ENCODE results near the gene GLI2.

DNA sequence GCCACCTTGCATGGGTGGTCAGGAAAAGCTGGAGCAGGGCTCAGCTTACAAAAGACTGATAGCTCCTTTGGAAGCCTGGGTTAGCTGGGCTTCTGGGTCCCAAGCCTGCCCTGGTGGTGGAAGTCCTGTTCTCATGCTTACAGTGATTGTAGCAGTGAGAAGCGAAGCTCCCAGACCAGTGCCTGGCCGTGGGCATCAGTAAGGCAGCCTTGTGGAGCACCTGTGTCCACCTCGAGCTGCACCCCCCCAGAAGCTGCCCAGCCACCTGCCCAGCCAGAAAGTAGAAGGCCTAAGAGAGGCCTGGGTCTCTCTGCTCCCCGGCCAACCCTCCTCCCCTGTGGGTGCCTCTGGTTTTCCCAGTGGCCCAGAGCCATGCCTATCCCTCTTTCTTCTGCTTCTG lies 10.5 kb downstream of the GLI2 start:
- TF ChIP-seq, protein P1, sequence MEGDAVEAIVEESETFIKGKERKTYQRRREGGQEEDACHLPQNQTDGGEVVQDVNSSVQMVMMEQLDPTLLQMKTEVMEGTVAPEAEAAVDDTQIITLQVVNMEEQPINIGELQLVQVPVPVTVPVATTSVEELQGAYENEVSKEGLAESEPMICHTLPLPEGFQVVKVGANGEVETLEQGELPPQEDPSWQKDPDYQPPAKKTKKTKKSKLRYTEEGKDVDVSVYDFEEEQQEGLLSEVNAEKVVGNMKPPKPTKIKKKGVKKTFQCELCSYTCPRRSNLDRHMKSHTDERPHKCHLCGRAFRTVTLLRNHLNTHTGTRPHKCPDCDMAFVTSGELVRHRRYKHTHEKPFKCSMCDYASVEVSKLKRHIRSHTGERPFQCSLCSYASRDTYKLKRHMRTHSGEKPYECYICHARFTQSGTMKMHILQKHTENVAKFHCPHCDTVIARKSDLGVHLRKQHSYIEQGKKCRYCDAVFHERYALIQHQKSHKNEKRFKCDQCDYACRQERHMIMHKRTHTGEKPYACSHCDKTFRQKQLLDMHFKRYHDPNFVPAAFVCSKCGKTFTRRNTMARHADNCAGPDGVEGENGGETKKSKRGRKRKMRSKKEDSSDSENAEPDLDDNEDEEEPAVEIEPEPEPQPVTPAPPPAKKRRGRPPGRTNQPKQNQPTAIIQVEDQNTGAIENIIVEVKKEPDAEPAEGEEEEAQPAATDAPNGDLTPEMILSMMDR (conservative IDR thresholded peaks at IDR 0.05; ENCODE audit: low read depth, low read length) = no peak
- TF ChIP-seq POLR2A (IDR thresholded peaks at IDR 0.05; ENCODE audit: low read depth, low read length) (no peak), MXI1 (IDR thresholded peaks at IDR 0.05; ENCODE audit: borderline replicate concordance, low read depth, low read length) (no peak), RAD21 (IDR thresholded peaks at IDR 0.05; ENCODE audit: low read length) (no peak), USF2 (IDR thresholded peaks at IDR 0.05; ENCODE audit: low read depth, low read length) (no peak), MAZ (IDR thresholded peaks at IDR 0.05; ENCODE audit: borderline replicate concordance, low read depth, low read length) (no peak), SMC3 (IDR thresholded peaks at IDR 0.05; ENCODE audit: low read depth, low read length) (no peak), RCOR1 (IDR thresholded peaks at IDR 0.05; ENCODE audit: insufficient replicate concordance, low read length) (no peak), BHLHE40 (IDR thresholded peaks at IDR 0.05; ENCODE audit: low read depth, low read length) (no peak)
- TF ChIP-seq, protein P2, sequence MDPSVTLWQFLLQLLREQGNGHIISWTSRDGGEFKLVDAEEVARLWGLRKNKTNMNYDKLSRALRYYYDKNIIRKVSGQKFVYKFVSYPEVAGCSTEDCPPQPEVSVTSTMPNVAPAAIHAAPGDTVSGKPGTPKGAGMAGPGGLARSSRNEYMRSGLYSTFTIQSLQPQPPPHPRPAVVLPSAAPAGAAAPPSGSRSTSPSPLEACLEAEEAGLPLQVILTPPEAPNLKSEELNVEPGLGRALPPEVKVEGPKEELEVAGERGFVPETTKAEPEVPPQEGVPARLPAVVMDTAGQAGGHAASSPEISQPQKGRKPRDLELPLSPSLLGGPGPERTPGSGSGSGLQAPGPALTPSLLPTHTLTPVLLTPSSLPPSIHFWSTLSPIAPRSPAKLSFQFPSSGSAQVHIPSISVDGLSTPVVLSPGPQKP (IDR thresholded peaks at IDR 0.05; ENCODE audit: borderline replicate concordance, low read depth, low read length) = no peak

Data from IMR-90 (cell line).